ENCODE data around the gene CREB3.

DNA sequence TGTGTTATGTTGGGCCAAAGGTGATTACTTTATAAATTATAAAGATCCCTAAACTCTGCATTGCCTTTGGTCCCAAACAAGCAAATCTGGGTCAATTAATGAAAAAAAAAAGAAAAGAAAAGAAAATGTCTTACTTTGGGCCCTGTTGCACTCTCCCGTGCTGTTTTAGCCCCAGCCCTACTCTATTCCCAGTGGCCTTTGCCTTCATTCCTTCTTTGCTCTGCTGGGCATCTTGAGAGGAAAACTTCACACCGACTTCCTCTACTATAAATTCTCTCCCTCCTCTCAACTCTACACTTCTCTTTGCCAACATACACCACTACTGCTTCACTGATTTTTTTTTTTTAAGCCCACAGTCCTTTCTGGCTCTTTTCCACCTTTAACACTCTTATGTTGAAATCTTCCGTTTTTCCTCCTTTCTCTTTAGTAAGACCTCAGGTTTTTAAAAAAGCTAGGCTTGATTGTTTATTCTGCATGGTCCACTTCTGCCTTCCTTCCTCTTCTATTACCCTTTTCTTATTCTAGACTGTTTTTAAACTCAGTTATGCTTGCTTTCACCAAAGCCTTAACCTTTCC is 26.1 kb downstream of the CREB3 start:
- TF ChIP-seq, protein P1, sequence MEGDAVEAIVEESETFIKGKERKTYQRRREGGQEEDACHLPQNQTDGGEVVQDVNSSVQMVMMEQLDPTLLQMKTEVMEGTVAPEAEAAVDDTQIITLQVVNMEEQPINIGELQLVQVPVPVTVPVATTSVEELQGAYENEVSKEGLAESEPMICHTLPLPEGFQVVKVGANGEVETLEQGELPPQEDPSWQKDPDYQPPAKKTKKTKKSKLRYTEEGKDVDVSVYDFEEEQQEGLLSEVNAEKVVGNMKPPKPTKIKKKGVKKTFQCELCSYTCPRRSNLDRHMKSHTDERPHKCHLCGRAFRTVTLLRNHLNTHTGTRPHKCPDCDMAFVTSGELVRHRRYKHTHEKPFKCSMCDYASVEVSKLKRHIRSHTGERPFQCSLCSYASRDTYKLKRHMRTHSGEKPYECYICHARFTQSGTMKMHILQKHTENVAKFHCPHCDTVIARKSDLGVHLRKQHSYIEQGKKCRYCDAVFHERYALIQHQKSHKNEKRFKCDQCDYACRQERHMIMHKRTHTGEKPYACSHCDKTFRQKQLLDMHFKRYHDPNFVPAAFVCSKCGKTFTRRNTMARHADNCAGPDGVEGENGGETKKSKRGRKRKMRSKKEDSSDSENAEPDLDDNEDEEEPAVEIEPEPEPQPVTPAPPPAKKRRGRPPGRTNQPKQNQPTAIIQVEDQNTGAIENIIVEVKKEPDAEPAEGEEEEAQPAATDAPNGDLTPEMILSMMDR (IDR thresholded peaks at IDR 0.05; ENCODE audit: poor library complexity, severe bottlenecking): no peak
- TF ChIP-seq SMC3 (conservative IDR thresholded peaks at IDR 0.05; ENCODE audit: poor library complexity) (no peak), EP300 (conservative IDR thresholded peaks at IDR 0.05; ENCODE audit: poor library complexity, severe bottlenecking) (no peak), POLR2AphosphoS5 (IDR thresholded peaks at IDR 0.05) (no peak)

Measured in neural cell (in vitro differentiated cells).